HG02884 (cell line): ENCODE data around the gene EAF2.
"Not testable (repeated sequence)": the region's sequence is repeated elsewhere in the genome, so short reads cannot be mapped to it uniquely, and the experiment has no call there.

Source experiments
- ATAC-seq: cut with Tn5 transposase; IDR thresholded peaks from one replicate; pipeline ENCODE4 v1.9.1; 2021; ENCODE audit warnings: mild to moderate bottlenecking, moderate library complexity; ENCODE audit not compliant: unreplicated experiment

EAF2 gene

DNA sequence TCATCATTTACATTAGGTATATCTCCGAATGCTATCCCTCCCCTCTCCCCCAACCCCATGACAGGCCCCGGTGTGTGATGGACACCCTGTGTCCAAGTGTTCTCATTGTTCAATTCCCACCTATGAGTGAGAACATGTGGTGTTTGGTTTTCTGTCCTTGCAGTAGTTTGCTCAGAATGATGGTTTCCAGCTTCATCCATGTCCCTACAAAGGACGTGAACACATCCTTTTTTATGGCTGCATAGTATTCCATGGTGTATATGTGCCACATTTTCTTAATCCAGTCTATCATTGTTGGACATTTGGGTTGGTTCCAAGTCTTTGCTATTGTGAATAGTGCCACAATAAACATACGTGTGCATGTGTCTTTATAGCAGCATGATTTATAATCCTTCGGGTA is 22.8 kb downstream of the EAF2 start:
- ATAC-seq, result not testable (repeated sequence)

DNA sequence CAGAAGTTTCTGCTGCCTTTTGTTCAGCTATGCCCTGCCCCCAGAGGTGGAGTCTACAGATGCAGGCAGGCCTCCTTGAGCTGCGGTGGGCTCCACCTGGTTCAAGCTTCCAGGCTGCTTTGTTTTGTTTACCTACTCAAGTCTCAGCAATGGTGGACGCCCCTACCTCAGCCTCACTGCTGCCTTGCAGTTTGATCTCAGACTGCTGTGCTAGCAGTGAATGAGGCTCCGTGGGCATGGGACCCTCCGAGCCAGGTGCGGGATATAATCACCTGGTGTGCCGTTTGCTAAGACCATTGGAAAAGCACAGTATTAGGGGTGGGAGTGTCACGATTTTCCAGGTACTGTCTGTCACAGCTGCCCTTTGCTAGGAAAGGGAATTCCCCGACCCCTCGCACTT is 28.2 kb downstream of the EAF2 start:
- ATAC-seq, result not testable (repeated sequence)

DNA sequence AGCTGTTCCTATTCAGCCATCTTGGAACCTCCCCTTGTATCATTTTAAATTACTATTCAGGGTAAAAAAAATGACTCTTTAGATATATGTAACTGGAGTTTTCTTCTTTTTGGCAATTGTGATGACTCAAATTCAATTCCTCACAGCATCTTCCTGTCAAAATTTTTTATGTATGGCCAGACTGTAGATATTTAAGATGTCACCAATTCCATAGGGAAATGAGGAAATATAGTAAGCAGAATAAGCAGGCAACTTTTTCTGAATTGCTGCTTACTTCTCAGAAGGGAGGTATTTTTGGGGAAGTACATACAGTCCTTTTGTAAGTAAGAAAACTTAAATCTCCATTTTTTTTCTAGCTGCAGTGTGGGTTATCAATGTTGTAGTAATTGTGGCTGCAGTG is 28.8 kb downstream of the EAF2 start:
- no peak for ATAC-seq

- no peak for ATAC-seq
Observed at GRCh38 chr3:121869736-121870135, 34.7 kb downstream of the EAF2 start.

DNA sequence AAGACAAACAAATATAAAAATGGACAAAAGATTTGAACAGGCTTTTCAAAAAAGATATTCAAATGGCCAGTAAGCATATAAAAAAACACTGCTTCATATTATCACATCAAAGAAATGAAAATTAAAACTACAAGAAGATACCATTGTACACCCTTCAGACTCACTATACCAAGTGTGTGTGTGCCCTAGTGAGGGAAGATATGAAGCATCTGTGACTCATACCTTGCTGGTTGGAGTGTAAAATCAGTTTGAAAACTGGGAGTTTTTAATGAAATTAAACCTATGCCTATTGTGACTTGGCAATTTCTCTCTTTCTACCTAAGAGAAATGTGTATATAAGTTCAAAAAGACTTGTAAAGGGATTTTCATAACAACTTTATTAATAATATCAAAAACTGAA is 35.7 kb downstream of the EAF2 start:
- no peak for ATAC-seq

DNA sequence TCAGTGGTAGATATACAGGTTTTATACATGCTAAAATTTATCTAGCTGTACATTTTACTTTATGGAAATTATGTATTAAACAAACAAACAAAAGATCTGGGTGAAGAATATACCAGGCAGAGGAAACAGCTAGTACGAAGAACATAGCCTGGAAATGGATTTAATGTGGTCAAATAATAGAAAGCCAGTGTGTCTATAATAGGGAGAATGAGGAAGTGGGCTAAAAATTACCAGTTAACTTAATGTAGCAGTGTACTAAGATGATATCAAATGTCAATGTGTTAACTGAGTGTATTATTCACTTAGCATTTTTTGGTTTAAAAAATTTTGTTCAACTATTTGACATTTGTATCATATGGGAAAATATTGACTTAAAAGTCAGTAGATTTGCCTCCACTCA is 36.4 kb downstream of the EAF2 start:
- ATAC-seq, result no peak

- ATAC-seq, result no peak
Observed at GRCh38 chr3:121878411-121878810, 43.4 kb downstream of the EAF2 start.

GRCh38 chr3:121883507-121883906 is 48.5 kb downstream of the EAF2 start:
- no peak for ATAC-seq

DNA sequence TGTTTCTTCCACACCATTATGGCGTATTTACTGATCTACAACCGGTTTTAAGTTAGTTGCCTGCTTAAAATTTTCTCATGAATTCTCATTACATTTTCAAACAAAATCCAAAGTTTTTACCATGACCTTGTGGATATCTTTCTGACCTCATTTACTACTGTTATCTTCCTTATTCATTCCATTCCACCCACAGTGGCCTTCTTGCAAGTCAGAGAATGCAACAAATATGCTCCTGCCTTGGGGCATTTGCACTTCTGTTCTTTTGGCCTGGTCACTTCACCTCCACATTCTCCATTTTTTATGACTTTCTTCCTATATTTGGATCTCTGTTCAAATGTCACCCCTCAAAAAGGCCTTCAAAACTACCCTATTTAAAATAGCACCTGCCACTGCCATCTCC is 50.4 kb downstream of the EAF2 start:
- no peak for ATAC-seq

- no peak for ATAC-seq
Observed at GRCh38 chr3:121894301-121894990, 59.4 kb downstream of the EAF2 start, which contains the start of gene SLC15A2. Gene SLC15A2 (plus strand): TSS chr3:121894401. CDS start chr3:121894477, 76 bp downstream.

- ATAC-seq, result no peak
Observed at GRCh38 chr3:121895121-121895520, 60.1 kb downstream of the EAF2 start.

- ATAC-seq, result no peak
Observed at GRCh38 chr3:121895736-121896135, 60.7 kb downstream of the EAF2 start.

DNA sequence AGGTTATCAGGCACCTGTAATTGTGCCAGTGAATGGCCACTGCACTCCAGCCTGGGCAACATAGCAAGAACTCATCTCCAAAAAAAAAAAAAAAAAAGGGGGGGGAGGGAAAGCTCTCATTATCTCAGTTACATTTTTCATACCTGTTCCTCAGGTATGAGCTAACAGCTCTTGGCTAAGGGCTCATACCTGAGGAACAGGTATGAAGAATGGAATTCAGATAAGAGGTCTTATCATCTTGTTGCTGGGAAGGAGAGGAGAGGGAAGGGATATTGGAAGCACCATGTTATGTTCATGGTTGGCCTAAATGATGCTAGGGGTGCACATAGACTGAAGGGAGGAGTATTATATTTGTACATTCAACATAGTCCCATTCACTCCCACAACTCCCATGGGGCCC is 61.8 kb downstream of the EAF2 start:
- ATAC-seq, result no peak

DNA sequence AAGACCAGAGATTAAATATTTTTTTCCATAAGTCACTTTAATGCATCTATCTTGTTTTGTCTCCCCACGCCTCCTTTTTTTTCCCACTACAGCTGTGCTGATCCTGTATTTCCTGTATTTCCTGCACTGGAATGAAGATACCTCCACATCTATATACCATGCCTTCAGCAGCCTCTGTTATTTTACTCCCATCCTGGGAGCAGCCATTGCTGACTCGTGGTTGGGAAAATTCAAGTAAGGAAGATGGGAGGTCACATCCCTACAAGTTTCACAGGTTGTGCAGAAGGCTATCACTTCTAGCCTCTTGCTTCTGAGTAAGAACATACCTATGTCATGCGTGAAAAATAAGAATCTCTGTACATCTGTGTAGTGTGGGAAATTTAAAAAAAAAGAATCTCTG is 62.3 kb downstream of the EAF2 start:
- no peak for ATAC-seq

DNA sequence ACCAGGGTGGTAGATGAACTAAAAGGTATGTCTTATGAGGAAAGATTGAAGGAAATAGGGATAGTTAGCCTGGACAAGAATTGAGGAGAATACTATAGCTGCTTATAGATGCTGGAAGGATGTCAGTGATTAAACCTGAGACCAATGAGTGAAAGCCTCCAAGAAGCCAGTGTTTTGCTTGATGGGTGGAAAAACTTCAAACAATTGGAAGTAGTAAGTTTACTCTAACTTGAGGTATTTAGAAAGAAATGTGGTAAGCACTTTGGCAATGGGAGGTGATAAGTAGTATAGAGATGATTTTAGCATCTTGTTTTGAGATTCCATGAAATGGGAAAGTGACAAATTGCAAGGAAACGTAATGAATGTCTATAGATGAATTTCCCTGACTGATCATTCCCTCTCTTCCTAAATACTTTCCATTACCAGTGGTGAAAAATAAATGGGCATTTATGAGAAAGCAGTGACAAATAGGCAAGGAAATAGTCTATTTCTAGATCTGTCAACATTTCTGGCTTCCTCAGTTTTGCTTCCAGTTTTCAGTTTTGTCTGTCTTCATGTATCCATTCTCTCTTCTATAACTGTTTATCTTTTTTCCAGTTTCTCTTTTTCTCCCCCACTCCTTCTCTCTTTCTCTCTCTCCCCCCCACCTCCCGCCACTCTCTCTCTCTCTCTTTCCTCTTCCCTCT is 78.4 kb downstream of the EAF2 start:
- no peak for ATAC-seq

GRCh38 chr3:121914081-121914998 is 79.3 kb downstream of the EAF2 start:
- ATAC-seq, result no peak

- ATAC-seq, result no peak
Observed at GRCh38 chr3:121916189-121916588, 81.2 kb downstream of the EAF2 start.

GRCh38 chr3:121918779-121919483 is 83.9 kb downstream of the EAF2 start:
- ATAC-seq, result no peak

DNA sequence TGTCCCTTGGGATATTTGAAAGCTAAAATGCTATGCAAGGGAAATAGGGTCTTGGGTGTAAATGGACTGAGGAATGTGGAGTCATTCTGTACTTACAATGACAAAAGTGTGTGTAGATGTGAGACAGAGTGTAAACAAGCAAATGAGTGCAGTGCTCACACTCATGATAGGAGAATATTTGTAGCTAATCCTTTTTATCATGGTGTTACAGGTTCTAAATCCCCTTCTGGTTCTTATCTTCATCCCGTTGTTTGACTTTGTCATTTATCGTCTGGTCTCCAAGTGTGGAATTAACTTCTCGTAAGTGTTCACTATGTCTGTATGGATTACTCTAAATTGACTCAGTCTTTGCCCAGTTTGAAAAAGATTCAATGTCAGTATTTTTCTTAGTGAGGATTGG is 89.7 kb downstream of the EAF2 start:
- ATAC-seq, result no peak

GRCh38 chr3:121926380-121926779 is 91.4 kb downstream of the EAF2 start:
- ATAC-seq, result no peak
